NOMO-1 treated with DMSO at 0.1 percent for 48 hours (cell line): ENCODE results near the gene SYT7.

Source experiments
- DNase-seq: peaks from one replicate; lab custom pipeline; 2025; ENCODE audit not compliant: unreplicated experiment; lab: John Stamatoyannopoulos, UW

Gene SYT7

GRCh38 chr11:61518032-61518795 lies 62.7 kb downstream of the SYT7 start:
- no peak for DNase-seq

DNA sequence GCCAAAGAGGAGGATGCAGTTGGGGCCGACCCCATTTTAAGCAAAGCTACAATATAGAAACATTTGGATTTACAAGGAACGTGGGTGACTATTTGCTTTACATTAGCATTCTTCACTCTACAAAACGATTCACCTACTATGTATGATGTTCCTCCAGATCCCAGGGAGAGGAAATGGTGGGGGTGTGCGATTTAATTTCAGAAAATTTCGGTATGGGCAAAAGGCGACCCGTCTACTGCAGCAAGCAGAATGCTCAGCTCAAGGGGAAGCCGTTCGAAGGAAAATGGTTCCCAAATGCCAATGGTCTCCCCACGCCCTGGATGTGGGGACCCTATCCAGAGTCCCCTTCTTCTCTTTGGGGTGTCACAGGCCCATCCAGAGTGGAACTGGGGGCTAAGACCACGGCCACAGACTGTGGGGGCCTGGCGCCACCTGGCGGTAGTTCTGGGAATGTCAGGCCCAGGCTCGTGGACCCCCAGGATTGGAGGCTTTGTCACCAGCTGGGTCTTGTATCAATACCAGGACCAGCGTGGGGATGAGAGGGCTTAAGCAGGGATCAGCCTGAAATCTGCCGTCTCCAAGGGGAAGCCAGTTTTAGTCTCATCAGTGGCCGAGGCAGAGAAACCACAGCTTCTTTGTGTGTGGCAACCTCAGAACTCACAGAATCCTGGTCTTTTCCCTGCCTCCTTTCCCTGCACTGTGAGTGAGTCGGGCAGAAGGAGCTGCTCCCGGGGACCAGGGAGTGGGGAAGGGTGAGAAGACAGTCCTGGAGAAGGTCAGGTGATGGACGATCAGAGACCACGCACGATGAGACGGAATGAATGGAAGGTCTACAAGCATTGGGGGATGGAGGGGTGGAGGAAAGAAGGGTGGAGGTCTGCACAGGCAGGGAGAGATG lies 64.0 kb downstream of the SYT7 start:
- DNase-seq, result peak; percentile 3

DNA sequence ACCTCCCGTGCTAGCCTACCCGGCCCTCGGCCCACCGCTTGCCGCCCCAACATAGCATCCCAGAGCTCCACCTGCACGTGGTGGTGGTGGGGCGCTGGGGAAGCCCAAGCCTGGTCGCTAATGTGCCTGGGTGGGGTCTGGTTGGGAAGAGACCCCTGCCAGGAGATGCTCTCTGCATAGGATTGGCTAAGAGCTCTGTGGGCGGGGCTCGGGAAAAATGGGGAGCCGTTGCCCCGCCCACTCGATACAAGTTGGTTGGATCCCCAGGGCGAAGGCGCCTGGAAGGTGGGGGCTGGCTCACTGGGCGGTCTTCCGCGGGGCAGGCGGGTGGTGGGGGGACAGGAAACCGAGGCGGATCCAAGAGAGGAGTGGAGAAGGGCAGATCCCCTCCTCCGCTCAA lies 64.7 kb downstream of the SYT7 start:
- no peak for DNase-seq

DNA sequence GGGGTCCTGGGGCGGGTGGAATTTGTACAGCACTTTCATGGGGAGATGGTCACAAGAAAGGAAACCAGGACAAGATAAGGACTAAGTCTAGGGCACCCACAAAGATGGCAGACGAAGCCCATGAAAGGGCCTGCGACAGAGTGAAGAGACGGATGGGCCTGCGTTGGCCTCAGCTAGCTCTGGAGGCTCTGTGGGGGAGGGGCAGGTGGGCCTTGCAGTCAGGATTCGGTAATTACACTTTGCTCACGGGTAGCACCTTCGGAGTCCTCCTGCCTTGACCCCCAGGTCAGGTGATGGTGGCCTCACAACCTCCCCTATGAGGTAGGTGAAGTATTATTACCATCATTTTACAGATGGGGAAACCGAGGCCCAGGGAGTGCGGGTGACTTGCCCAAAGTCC lies 65.2 kb downstream of the SYT7 start:
- no peak for DNase-seq

DNA sequence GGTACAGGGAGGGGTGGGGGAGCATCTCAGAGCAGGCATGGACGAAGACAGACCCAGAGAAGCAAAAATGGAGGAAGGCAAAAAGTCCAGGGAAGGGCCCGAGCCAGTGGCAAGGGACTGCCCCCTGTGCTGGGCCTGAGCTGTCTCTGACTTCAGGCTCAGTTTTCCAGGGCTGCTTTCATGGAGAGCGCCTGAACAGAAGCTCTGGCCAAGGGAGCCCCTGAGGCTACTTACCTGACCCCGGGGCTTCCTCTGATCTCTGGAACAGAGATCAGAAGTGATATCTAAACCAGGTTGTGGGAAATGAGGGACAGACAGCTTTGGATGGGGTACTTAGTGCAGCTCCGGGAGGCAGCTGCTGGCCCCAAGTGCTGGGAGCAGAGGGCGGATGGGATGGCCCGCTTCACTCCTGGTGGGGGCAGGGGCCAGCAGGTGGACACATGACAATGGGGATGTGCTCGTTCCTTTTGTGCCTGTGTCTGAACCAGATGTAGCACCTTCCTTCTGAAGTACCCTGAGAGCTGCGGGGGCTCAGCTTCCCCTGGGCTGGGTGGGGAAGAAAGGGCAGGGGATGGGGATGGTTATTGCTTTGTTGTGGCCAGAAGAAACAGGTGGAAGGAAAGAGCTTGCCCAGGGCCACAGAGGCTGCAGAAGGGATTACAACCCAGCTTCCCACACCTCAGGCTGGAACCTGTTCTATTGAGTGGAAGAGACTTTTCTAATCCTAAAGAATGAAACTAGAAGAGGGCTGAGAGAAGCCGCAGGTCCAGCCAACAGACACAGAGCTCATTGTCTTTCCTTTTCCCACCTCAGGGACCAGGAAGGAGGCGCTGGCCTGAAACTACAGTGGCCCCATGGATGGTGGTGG lies 66.6 kb downstream of the SYT7 start:
- DNase-seq, result no peak

DNA sequence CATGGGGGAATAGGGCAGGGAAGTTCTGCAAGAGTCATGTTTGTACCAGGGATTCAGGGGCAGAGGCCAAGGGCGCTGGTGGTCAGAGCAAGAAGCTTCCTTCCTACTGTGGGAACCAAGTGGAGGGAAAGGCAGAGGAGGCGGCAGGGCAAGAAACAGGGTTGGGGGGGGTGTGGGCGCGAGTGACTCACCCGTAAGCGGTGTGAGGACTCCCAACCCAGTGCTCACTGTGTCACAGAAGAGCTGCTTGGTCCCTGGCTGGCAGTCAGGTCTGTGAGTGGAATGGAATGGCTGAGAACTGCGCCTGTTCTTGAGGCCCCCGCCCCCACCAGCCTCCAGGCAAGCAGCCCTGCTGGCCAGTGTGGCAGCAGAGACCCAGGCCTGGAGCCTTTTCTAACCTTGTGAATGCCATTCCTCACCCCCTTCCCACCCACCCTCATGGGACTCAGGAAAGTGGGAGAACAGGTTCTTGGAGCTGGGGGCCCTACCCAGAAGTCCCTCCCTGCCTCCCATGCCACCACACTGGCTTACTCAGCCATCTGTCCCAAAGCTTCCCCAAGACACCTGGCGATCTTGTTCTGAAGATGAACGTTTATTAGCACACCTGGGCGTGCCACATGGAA lies 67.6 kb downstream of the SYT7 start:
- DNase-seq, result no peak

DNA sequence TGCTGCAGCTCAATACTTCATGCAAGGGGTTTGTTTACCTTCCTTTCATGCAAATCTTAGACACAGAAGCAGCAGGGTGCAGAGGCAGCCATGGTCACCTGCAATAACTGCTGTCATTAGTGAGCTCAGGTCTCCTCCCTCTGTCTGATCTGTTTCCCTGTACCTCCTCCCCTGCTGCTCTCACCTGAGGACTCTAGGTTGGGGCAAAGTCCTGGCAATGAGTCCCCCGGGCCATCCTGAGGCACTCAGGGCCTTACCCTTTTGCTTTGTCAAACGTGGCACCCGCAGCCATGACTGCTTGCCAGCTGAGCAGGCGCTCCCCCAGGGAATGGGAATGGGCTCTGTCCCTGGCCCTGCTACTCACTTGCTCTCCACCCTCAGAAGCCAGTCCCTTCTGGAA lies 68.4 kb downstream of the SYT7 start:
- no peak for DNase-seq

DNA sequence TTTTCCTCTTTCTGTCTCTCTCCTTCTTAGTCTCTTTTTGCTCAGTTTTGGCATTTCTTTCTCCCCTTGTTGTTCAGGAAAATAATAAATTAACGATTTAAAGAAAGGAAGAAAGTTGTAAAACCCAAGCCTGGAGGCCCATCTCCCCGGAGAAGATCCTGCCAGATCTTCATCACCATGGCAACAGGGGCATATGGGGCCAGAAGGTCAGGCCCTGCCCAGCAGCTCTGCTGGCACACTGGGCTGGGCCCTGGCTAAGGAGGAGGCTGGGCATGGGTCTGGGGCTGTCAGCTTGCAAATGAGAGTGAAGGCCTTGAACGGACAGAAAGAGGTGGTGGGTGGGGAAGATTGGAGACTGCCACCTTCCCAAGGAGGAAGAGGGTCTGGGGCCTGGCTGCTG lies 69.5 kb downstream of the SYT7 start:
- DNase-seq, result no peak

GRCh38 chr11:61510974-61511373 lies 69.9 kb downstream of the SYT7 start:
- DNase-seq, result no peak

GRCh38 chr11:61510166-61510919 lies 70.5 kb downstream of the SYT7 start:
- DNase-seq, result no peak

GRCh38 chr11:61509043-61510029 lies 71.5 kb downstream of the SYT7 start:
- peak; percentile 81 for DNase-seq

GRCh38 chr11:61507962-61508861 lies 72.7 kb downstream of the SYT7 start, which contains the start of gene LRRC10B:
Gene LRRC10B (plus strand): TSS chr11:61508749. CDS start chr11:61508999, 250 bp downstream.
- DNase-seq, result peak; percentile 87

- DNase-seq, result no peak
Measured at GRCh38 chr11:61507012-61507768, 73.7 kb downstream of the SYT7 start.

DNA sequence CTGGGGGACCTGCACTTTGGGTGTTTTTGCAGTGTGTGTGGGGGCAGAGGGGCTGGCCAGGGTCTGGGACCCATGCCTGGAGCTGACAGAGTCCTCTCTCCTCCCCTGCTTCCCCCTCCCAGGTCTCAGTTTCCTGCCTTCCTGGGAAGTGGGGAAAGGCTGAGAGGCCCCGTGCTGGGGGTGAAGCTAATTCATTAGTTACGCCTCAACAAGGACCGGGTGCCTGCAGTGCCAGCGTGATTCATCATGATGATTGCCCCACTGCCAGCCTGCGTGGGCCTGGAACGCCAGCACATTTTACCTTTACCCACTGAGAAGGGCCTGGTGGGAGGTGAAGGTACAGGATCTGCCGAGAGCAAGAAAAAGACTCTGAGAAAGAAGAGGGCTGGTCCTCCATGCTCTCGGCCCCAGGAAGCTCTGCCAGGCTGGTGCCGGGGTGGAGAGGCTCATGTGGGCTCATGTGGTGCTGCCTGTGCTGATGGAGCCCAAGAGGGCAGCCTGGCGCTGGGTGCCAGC lies 75.2 kb downstream of the SYT7 start:
- no peak for DNase-seq

GRCh38 chr11:61505106-61505505 lies 75.8 kb downstream of the SYT7 start:
- no peak for DNase-seq

DNA sequence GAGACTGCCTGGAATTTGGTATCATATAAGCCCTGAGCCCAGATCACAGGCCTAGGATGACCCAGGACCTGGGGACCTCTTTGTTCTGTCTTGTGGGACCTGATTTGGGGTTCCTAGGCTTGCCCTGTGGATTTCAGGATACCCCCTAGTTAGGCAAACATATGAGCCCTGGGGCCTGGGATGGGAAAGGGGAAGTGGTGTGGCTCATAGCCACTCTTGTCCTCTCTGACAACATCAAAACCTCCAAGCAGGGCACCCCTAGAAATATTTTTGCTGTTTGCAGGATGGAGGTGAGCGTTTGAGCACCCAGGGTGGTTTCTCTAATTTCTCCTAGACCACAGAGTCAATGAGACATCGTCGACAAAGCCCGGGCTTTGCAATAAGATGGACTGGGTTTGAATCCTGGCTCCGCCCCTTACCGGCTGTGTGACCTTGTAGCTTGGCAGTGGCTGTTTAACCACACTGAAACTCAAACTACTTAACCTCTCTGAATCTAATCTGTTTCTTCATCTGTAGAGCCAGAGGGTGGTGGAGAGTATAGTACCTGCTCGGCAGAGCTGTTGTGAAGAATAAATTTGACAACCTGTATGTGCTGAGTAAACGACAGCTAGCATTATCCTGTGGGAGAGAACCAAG lies 77.6 kb downstream of the SYT7 start:
- peak; percentile 21 for DNase-seq
